Neuron (in vitro differentiated cells): ENCODE data around the gene ITGB1.
"Not testable (repeated sequence)": the region's sequence is repeated elsewhere in the genome, so short reads cannot be mapped to it uniquely, and the experiment has no call there.

Experiments used
- H2AFZ ChIP-seq: one replicate; pipeline ENCODE4 v1.6.1; 2013; ENCODE audit warnings: low read depth, mild to moderate bottlenecking, inconsistent platforms, low read length, moderate library complexity
- H3K27me3 ChIP-seq: one replicate; pipeline ENCODE4 v1.6.1; 2013; ENCODE audit warnings: low read length; ENCODE audit not compliant: insufficient read depth
- H3K36me3 ChIP-seq: one replicate; pipeline ENCODE4 v1.6.1; 2013; ENCODE audit warnings: low read length; ENCODE audit not compliant: insufficient read depth
- H3K4me1 ChIP-seq: one replicate; pipeline ENCODE4 v1.6.1; 2013; ENCODE audit warnings: low read length; ENCODE audit not compliant: insufficient read depth
- H3K4me3 ChIP-seq: 2 replicates; pipeline ENCODE4 v1.5.1; 2013; ENCODE audit warnings: mild to moderate bottlenecking, low read length, moderate library complexity
- H3K9me3 ChIP-seq: one replicate; pipeline ENCODE4 v1.6.1; 2013; ENCODE audit warnings: low read length

The ITGB1 gene

GRCh38 chr10:32930036-32930435 is 28.0 kb downstream of the ITGB1 start:
- Histone ChIP-seq H3K4me3 (no peak overlapping the region), H3K36me3 (peaks cover 83% of the 10 kb centered on the region), H2AFZ (no peak overlapping the region), H3K9me3 (peaks cover 12% of the 10 kb centered on the region), H3K27me3 (no peaks in the 10 kb centered on the region), H3K4me1 (no peaks in the 10 kb centered on the region)

- Histone ChIP-seq H3K36me3 (peaks cover 83% of the 10 kb centered on the region), H3K4me1 (no peaks in the 10 kb centered on the region)
These were observed 28.4 kb downstream of the ITGB1 start for GRCh38 chr10:32929634-32930033.

DNA sequence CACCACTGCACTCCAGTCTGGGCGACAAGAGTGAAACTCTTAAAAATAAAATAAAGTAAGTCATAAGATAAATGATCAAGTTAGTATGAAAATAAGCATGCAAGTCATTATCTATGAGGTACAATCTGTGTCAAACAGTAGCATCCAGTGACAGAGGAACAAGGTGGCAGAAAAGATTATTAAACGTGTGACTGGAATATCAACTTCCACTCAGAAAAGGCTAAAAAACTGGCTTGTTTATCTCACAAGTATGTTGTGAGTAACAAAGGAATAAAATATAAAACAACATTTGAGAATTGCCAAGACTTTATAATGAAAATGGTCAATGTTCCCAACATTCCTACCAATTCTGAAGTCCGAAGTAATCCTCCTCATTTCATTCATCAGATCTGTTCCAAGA is 30.3 kb downstream of the ITGB1 start:
- H3K4me3 ChIP-seq, result no peak overlapping the region
- peaks cover 86% of the 10 kb centered on the region for H3K36me3 ChIP-seq
- H2AFZ ChIP-seq, result no peak overlapping the region
- no peaks in the 10 kb centered on the region for H3K4me1 ChIP-seq
- H3K9me3 ChIP-seq, result peaks cover 12% of the 10 kb centered on the region
- H3K27me3 ChIP-seq, result no peaks in the 10 kb centered on the region

More at GRCh38 chr10:32929634-32930033, 28.4 kb downstream of the ITGB1 start:
- H2AFZ ChIP-seq, result no peak overlapping the region
- no peak overlapping the region for H3K4me3 ChIP-seq
- H3K9me3 ChIP-seq, result peaks cover 12% of the 10 kb centered on the region
- H3K27me3 ChIP-seq, result no peaks in the 10 kb centered on the region

DNA sequence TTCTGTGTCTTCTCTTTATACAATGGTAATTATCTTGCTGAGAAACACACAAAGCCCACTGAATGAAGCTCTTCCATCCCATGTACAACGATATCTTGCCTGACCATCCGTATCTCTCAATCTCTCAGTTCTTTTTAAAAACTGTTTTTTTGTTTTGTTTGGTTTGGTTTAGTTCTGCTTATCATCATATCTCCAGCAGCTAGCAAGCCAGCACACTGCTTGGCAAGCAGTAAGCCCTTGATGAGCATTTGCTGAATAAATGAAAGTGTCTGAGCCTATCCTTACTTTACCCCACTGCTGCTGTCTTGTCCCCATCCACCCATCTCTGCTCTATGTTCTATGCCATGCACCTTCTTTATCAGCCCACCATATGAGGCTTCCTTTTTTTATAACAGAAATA is 34.2 kb downstream of the ITGB1 start:
- Histone ChIP-seq H2AFZ (no peak overlapping the region), H3K9me3 (peaks cover 12% of the 10 kb centered on the region), H3K27me3 (no peaks in the 10 kb centered on the region), H3K36me3 (peaks cover 97% of the 10 kb centered on the region), H3K4me1 (no peaks in the 10 kb centered on the region), H3K4me3 (no peak overlapping the region)

- H3K9me3 ChIP-seq, result peaks cover 15% of the 10 kb centered on the region
- H3K4me3 ChIP-seq, result no peak overlapping the region
- peaks cover 97% of the 10 kb centered on the region for H3K36me3 ChIP-seq
- H3K27me3 ChIP-seq, result no peaks in the 10 kb centered on the region
- no peak overlapping the region for H2AFZ ChIP-seq
- no peaks in the 10 kb centered on the region for H3K4me1 ChIP-seq
These were observed 34.9 kb downstream of the ITGB1 start for GRCh38 chr10:32923134-32923533.

DNA sequence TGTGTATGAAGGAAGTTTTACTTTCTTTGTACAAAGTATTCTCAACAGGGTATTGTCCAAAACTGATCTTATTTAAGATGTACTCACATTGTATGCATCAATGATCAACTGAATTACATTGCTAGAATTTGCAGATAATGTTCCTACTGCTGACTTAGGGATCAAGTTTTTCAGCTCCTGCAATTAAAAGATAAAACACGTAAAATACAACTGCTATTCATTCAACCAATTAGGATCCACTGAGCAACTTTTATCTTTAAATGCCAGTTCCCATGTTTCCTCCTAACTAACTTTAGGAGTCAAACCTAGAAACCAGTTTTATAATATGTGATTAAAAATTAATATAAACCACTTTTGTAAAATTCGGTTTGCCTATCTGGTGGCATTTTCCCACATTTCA is 35.9 kb downstream of the ITGB1 start:
- Histone ChIP-seq H3K4me3 (no peak overlapping the region), H3K4me1 (no peaks in the 10 kb centered on the region), H2AFZ (no peak overlapping the region), H3K27me3 (no peaks in the 10 kb centered on the region), H3K36me3 (peaks cover 91% of the 10 kb centered on the region), H3K9me3 (peaks cover 10% of the 10 kb centered on the region)

- H3K4me3 ChIP-seq, H3K27me3 ChIP-seq, H3K9me3 ChIP-seq, H3K4me1 ChIP-seq, H2AFZ ChIP-seq: not testable (repeated sequence)
- peaks cover 54% of the 10 kb centered on the region for H3K36me3 ChIP-seq
These were observed 40.2 kb downstream of the ITGB1 start for GRCh38 chr10:32917817-32918216.

DNA sequence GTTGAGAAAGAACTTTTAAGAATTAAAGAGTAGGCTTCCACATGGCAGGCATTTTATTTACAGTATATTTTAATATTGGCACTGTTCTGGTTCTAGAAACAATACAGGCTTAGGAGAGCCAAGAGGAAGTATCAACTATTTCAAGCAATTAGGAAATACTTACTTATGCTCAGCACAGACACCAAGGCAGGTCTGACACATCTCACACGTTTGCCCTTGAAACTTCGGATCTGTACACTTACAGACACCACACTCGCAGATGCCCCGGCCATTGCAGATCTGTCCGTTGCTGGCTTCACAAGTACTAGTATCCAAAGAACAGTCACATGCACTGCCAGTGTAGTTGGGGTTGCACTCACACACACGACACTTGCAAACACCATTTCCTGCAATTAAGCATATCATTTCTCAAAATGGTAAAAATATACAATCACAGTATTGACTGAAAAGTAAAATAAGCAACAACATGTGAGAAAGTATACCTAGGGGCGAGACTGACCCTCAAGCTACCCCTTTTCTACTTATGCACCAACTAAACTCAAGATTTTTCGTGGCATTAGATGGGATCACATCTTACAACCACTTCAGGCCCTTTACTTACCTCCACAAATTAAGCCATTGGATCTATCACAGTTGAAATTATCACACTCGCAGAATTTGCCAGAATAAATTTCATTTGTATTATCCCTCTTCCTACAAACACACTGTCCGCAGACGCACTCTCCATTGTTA is 46.6 kb downstream of the ITGB1 start:
- H3K27me3 ChIP-seq, result no peaks in the 10 kb centered on the region
- peaks cover 2% of the 10 kb centered on the region for H3K9me3 ChIP-seq
- H2AFZ ChIP-seq, result no peak overlapping the region
- no peak overlapping the region for H3K4me3 ChIP-seq
- peaks cover 47% of the 10 kb centered on the region for H3K36me3 ChIP-seq
- no peaks in the 10 kb centered on the region for H3K4me1 ChIP-seq

- not testable (repeated sequence) for H3K4me3 ChIP-seq, H2AFZ ChIP-seq, H3K27me3 ChIP-seq, H3K9me3 ChIP-seq, H3K4me1 ChIP-seq
- H3K36me3 ChIP-seq, result peaks cover 55% of the 10 kb centered on the region
These were observed 48.1 kb downstream of the ITGB1 start for GRCh38 chr10:32909970-32910369.

DNA sequence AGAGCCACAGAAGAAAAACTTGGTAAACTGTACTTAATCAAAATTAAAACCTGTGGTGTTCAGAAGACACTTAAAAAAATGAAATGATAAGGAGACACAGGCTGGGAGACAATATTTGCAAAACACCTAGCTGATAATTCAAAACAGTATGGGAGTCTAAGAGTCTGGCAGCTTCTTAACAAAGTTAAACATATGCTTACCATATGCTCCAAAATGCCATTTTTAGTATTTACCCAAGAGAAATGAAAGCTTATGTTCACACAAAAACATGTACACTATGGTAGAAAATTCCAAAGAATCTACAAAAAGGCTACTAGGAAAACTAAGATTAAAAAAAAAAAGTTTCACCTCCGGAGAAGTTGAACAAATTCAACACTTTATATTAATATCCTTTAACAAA is 48.6 kb downstream of the ITGB1 start:
- H3K27me3 ChIP-seq, result no peaks in the 10 kb centered on the region
- H3K4me1 ChIP-seq, result no peaks in the 10 kb centered on the region
- peaks cover 57% of the 10 kb centered on the region for H3K36me3 ChIP-seq
- H3K9me3 ChIP-seq, result peaks cover 2% of the 10 kb centered on the region
- H2AFZ ChIP-seq, result no peak overlapping the region
- H3K4me3 ChIP-seq, result no peak overlapping the region

- no peaks in the 10 kb centered on the region for H3K9me3 ChIP-seq
- no peaks in the 10 kb centered on the region for H3K27me3 ChIP-seq
- no peak overlapping the region for H3K4me3 ChIP-seq
- no peak overlapping the region for H2AFZ ChIP-seq
- H3K4me1 ChIP-seq, result no peaks in the 10 kb centered on the region
- peaks cover 67% of the 10 kb centered on the region for H3K36me3 ChIP-seq
These were observed 51.4 kb downstream of the ITGB1 start for GRCh38 chr10:32906595-32906994.

GRCh38 chr10:32905466-32905865 is 52.6 kb downstream of the ITGB1 start:
- Histone ChIP-seq H3K4me1 (no peaks in the 10 kb centered on the region), H3K9me3 (no peaks in the 10 kb centered on the region), H3K4me3 (no peak overlapping the region), H3K36me3 (peaks cover 58% of the 10 kb centered on the region), H2AFZ (no peak overlapping the region), H3K27me3 (no peaks in the 10 kb centered on the region)

- Histone ChIP-seq H3K27me3 (no peaks in the 10 kb centered on the region), H2AFZ (no peak overlapping the region), H3K4me1 (no peaks in the 10 kb centered on the region), H3K4me3 (no peak overlapping the region), H3K9me3 (no peaks in the 10 kb centered on the region), H3K36me3 (peaks cover 65% of the 10 kb centered on the region)
These were observed 56.2 kb downstream of the ITGB1 start for GRCh38 chr10:32901815-32902214.
